Measurements from ENCODE around the gene AUTS2. TPM values are rescaled to one million over a fixed set of nuclear protein-coding genes. Genes with fewer than 3 reads are reported as not detected.

AUTS2 gene
- polyA plus RNA-seq, 3 donors = 0.08 to 0.35 TPM; not detected in 1

- H3K27ac Mint-ChIP-seq = no peak overlapping the region
- no peak for TF ChIP-seq CTCF (IDR thresholded peaks at IDR 0.05)
- H3K79me2 ChIP-seq (ENCODE audit: insufficient read depth, low read length) = no peaks in the 10 kb centered on the region
- H3K36me3 Mint-ChIP-seq = peaks cover 0 to 2% of the 10 kb centered on the region in 2 donors
- H3K4me3 Mint-ChIP-seq = no peak overlapping the region
- no peaks in the 10 kb centered on the region for H4K20me1 ChIP-seq (ENCODE audit: insufficient read depth, low read length)
- intact Hi-C loops (cut with micrococcal nuclease) = no loop called here
- no peaks in the 10 kb centered on the region for H3K9me3 ChIP-seq (replicated peaks in 1 of 2; ENCODE audit: control insufficient read depth in 1 of 2, insufficient read depth in 1 of 2, low read length in 2 of 2)
- H3K36me3 ChIP-seq (replicated peaks in 1 of 2; ENCODE audit: control insufficient read depth in 1 of 2, insufficient read depth in 2 of 2, low read length in 2 of 2) = no peaks in the 10 kb centered on the region
- H3K27ac ChIP-seq (ENCODE audit: low read depth in 1 of 2, low read length in 2 of 2) = no peak overlapping the region
- H2AFZ ChIP-seq (ENCODE audit: insufficient read depth, low read depth, low read length, poor library complexity, severe bottlenecking) = no peak overlapping the region
- DNase-seq = no peak
- no peak overlapping the region for H3K4me2 ChIP-seq (replicated peaks; ENCODE audit: extremely low read depth, low read length, poor library complexity, severe bottlenecking)
- no CpG with 5 or more reads among the region's 2 CpGs for WGBS (ENCODE audit: insufficient coverage)
- H3K27me3 Mint-ChIP-seq (ENCODE audit: low read depth in 3 of 3) = peaks cover 15 to 23% (median 20%) of the 10 kb centered on the region in 3 donors
- no peak overlapping the region for H3K9ac ChIP-seq (ENCODE audit: insufficient read depth, low read length, poor library complexity, severe bottlenecking)
- peaks cover 8 to 19% of the 10 kb centered on the region in 2 donors for H3K27me3 ChIP-seq (ENCODE audit: control insufficient read depth in 2 of 2, insufficient read depth in 2 of 2, low read length in 2 of 2)
- H3K4me1 ChIP-seq (ENCODE audit: control insufficient read depth in 1 of 2, insufficient read depth in 2 of 2, low read length in 2 of 2) = peaks cover 9 to 16% of the 10 kb centered on the region in 2 donors
- H3K4me1 Mint-ChIP-seq = peaks cover 15% of the 10 kb centered on the region
- no peak overlapping the region for H3K4me3 ChIP-seq (replicated peaks in 1 of 3; ENCODE audit: low read depth in 2 of 3, low read length in 3 of 3)
- H3K9me3 Mint-ChIP-seq = peaks cover 0 to 9% (median 0%) of the 10 kb centered on the region in 7 donors
These were observed 5.7 kb downstream of the AUTS2 start for GRCh38 chr7:69603937-69604494.

- Histone ChIP-seq H3K79me2 (ENCODE audit: insufficient read depth, low read length) (no peaks in the 10 kb centered on the region), H3K27ac (ENCODE audit: low read depth in 1 of 2, low read length in 2 of 2) (no peak overlapping the region), H3K36me3 (replicated peaks in 1 of 2; ENCODE audit: control insufficient read depth in 1 of 2, insufficient read depth in 2 of 2, low read length in 2 of 2) (no peaks in the 10 kb centered on the region), H3K4me1 (ENCODE audit: control insufficient read depth in 1 of 2, insufficient read depth in 2 of 2, low read length in 2 of 2) (peaks cover 5 to 6% of the 10 kb centered on the region in 2 donors), H3K4me2 (replicated peaks; ENCODE audit: extremely low read depth, low read length, poor library complexity, severe bottlenecking) (no peak overlapping the region), H3K9me3 (replicated peaks in 1 of 2; ENCODE audit: control insufficient read depth in 1 of 2, insufficient read depth in 1 of 2, low read length in 2 of 2) (no peaks in the 10 kb centered on the region), H3K4me3 (replicated peaks in 1 of 3; ENCODE audit: low read depth in 2 of 3, low read length in 3 of 3) (no peak overlapping the region), H2AFZ (ENCODE audit: insufficient read depth, low read depth, low read length, poor library complexity, severe bottlenecking) (no peak overlapping the region), H3K9ac (ENCODE audit: insufficient read depth, low read length, poor library complexity, severe bottlenecking) (no peak overlapping the region), H3K27me3 (ENCODE audit: control insufficient read depth in 2 of 2, insufficient read depth in 2 of 2, low read length in 2 of 2) (peaks cover 5 to 10% of the 10 kb centered on the region in 2 donors), H4K20me1 (ENCODE audit: insufficient read depth, low read length) (no peaks in the 10 kb centered on the region)
- Mint-ChIP-seq H3K4me1 (peaks cover 7% of the 10 kb centered on the region), H3K27ac (no peak overlapping the region), H3K27me3 (ENCODE audit: low read depth in 3 of 3) (peaks cover 7 to 13% (median 11%) of the 10 kb centered on the region in 3 donors), H3K36me3 (no peaks in the 10 kb centered on the region), H3K9me3 (peaks cover 0 to 1% (median 0%) of the 10 kb centered on the region in 7 donors), H3K4me3 (no peak overlapping the region)
- TF ChIP-seq CTCF (IDR thresholded peaks at IDR 0.05) = no peak
- intact Hi-C loops (cut with micrococcal nuclease) = no loop called here
- WGBS (ENCODE audit: insufficient coverage) = 94% methylated on average over 3 of the region's 3 CpGs
- no peak for DNase-seq
These were observed 6.8 kb downstream of the AUTS2 start for GRCh38 chr7:69605070-69605469.

All from CD14-positive monocyte (primary cell).